ENCODE results near the gene WBP2. TPM values are rescaled to one million over a fixed set of nuclear protein-coding genes. Genes with fewer than 3 reads are reported as not detected.

WBP2 gene
- total RNA-seq, 1 donor, result 31.1 TPM

GRCh38 chr17:75850928-75851692 lies 4.0 kb downstream of the WBP2 start:
- H3K4me3 ChIP-seq (ENCODE audit: insufficient read depth, low read length), result no peak overlapping the region
- H3K27me3 ChIP-seq (ENCODE audit: insufficient read depth, low read length), result no peaks in the 10 kb centered on the region
- H3K27ac ChIP-seq (ENCODE audit: low read depth, low read length), result no peak overlapping the region
- peaks cover 6% of the 10 kb centered on the region for H4K20me1 ChIP-seq (ENCODE audit: insufficient read depth, low read length)
- H3K4me1 ChIP-seq (ENCODE audit: insufficient read depth, low read length), result peaks cover 20% of the 10 kb centered on the region
- H3K79me2 ChIP-seq (ENCODE audit: insufficient read depth, low read length), result peaks cover 28% of the 10 kb centered on the region
- H3K9me3 ChIP-seq (ENCODE audit: low read depth, low read length), result no peaks in the 10 kb centered on the region
- H2AFZ ChIP-seq (ENCODE audit: low read length), result no peak overlapping the region
- no peak for TF ChIP-seq CTCF (IDR thresholded peaks at IDR 0.05; ENCODE audit: extremely low read depth, low read depth, low read length)
- peak; percentile 71 for DNase-seq (ENCODE audit: insufficient read length, low spot score, missing footprints)
- H3K36me3 ChIP-seq (ENCODE audit: insufficient read depth, low read length), result peaks cover 53% of the 10 kb centered on the region
- H3K4me2 ChIP-seq (ENCODE audit: insufficient read depth, low read length), result no peak overlapping the region

- no peak overlapping the region for H3K4me3 ChIP-seq (ENCODE audit: insufficient read depth, low read length)
- no peak for TF ChIP-seq CTCF (IDR thresholded peaks at IDR 0.05; ENCODE audit: extremely low read depth, low read depth, low read length)
- no peaks in the 10 kb centered on the region for H3K27me3 ChIP-seq (ENCODE audit: insufficient read depth, low read length)
- peak; percentile 26 for DNase-seq (ENCODE audit: insufficient read length, low spot score, missing footprints)
- H2AFZ ChIP-seq (ENCODE audit: low read length), result no peak overlapping the region
- peaks cover 21% of the 10 kb centered on the region for H3K79me2 ChIP-seq (ENCODE audit: insufficient read depth, low read length)
- peaks cover 6% of the 10 kb centered on the region for H4K20me1 ChIP-seq (ENCODE audit: insufficient read depth, low read length)
- no peak overlapping the region for H3K27ac ChIP-seq (ENCODE audit: low read depth, low read length)
- H3K36me3 ChIP-seq (ENCODE audit: insufficient read depth, low read length), result peaks cover 55% of the 10 kb centered on the region
- H3K9me3 ChIP-seq (ENCODE audit: low read depth, low read length), result no peaks in the 10 kb centered on the region
- H3K4me2 ChIP-seq (ENCODE audit: insufficient read depth, low read length), result no peak overlapping the region
- H3K4me1 ChIP-seq (ENCODE audit: insufficient read depth, low read length), result peaks cover 18% of the 10 kb centered on the region
Observed at GRCh38 chr17:75849724-75850123, 5.4 kb downstream of the WBP2 start.

- no peak for TF ChIP-seq CTCF (IDR thresholded peaks at IDR 0.05; ENCODE audit: extremely low read depth, low read depth, low read length)
- no peaks in the 10 kb centered on the region for H3K9me3 ChIP-seq (ENCODE audit: low read depth, low read length)
- peaks cover 19% of the 10 kb centered on the region for H3K79me2 ChIP-seq (ENCODE audit: insufficient read depth, low read length)
- H3K4me3 ChIP-seq (ENCODE audit: insufficient read depth, low read length), result no peak overlapping the region
- peaks cover 6% of the 10 kb centered on the region for H4K20me1 ChIP-seq (ENCODE audit: insufficient read depth, low read length)
- peaks cover 55% of the 10 kb centered on the region for H3K36me3 ChIP-seq (ENCODE audit: insufficient read depth, low read length)
- no peak overlapping the region for H2AFZ ChIP-seq (ENCODE audit: low read length)
- no peak overlapping the region for H3K4me2 ChIP-seq (ENCODE audit: insufficient read depth, low read length)
- H3K4me1 ChIP-seq (ENCODE audit: insufficient read depth, low read length), result peaks cover 13% of the 10 kb centered on the region
- H3K27ac ChIP-seq (ENCODE audit: low read depth, low read length), result no peak overlapping the region
- no peaks in the 10 kb centered on the region for H3K27me3 ChIP-seq (ENCODE audit: insufficient read depth, low read length)
- peak; percentile 77 for DNase-seq (ENCODE audit: insufficient read length, low spot score, missing footprints)
Observed at GRCh38 chr17:75849279-75849646, 5.9 kb downstream of the WBP2 start.

GRCh38 chr17:75848523-75849278 lies 6.4 kb downstream of the WBP2 start:
- H3K27me3 ChIP-seq (ENCODE audit: insufficient read depth, low read length), result no peaks in the 10 kb centered on the region
- H3K27ac ChIP-seq (ENCODE audit: low read depth, low read length), result no peak overlapping the region
- peaks cover 55% of the 10 kb centered on the region for H3K36me3 ChIP-seq (ENCODE audit: insufficient read depth, low read length)
- peaks cover 6% of the 10 kb centered on the region for H4K20me1 ChIP-seq (ENCODE audit: insufficient read depth, low read length)
- no peak overlapping the region for H3K4me3 ChIP-seq (ENCODE audit: insufficient read depth, low read length)
- no peaks in the 10 kb centered on the region for H3K9me3 ChIP-seq (ENCODE audit: low read depth, low read length)
- H2AFZ ChIP-seq (ENCODE audit: low read length), result no peak overlapping the region
- H3K79me2 ChIP-seq (ENCODE audit: insufficient read depth, low read length), result peaks cover 19% of the 10 kb centered on the region
- peak; percentile 89 for DNase-seq (ENCODE audit: insufficient read length, low spot score, missing footprints)
- H3K4me2 ChIP-seq (ENCODE audit: insufficient read depth, low read length), result no peak overlapping the region
- TF ChIP-seq CTCF (IDR thresholded peaks at IDR 0.05; ENCODE audit: extremely low read depth, low read depth, low read length), result peak; percentile 70
- H3K4me1 ChIP-seq (ENCODE audit: insufficient read depth, low read length), result peaks cover 8% of the 10 kb centered on the region

Data from osteoblast (primary cell).